SK-N-SH (cell line): ENCODE results near the gene ATP5PD. TPM values are rescaled to one million over a fixed set of nuclear protein-coding genes. Genes with fewer than 3 reads are reported as not detected.

ENCODE experiments used
- CTCF ChIA-PET: fragments of 300-600, 350-600 bp; formaldehyde crosslinking; extraction: SDS; loops from one replicate; lab custom pipeline; 2021; lab: Yijun Ruan, JAX
- POLR2A ChIA-PET: fragments of 350-600 bp; sonication (Branson Sonifier 250); formaldehyde crosslinking; extraction: SDS; loops from one replicate; lab custom pipeline; 2020; ENCODE audit warnings: antibody characterized with exemption, inconsistent platforms; lab: Yijun Ruan, JAX
- DNase-seq: peaks from one replicate; pipeline ENCODE4 v3.0.0; 2012
- H2AFZ ChIP-seq: fragments of 200-600 bp; sonication (generic); 2 replicates; pipeline ENCODE4 v1.8.1; 2016; ENCODE audit warnings: antibody characterized with exemption, mild to moderate bottlenecking, low read depth
- H3F3A ChIP-seq: fragments of 200-600 bp; sonication (generic); replicated peaks from 2 replicates; pipeline ENCODE3; 2016; ENCODE audit warnings: antibody characterized with exemption, mild to moderate bottlenecking; ENCODE audit not compliant: insufficient read depth
- H3K27ac ChIP-seq, 2 experiments: fragments of 200-500 bp in 1 of 2; fragments of 200-600 bp in 1 of 2; sonication (Bioruptor generic) in 1 of 2; sonication (generic), shearing (Covaris generic) in 1 of 2; 2 replicates each; pipeline versions ENCODE4 v1.5.1 to v1.6.1; 2014 to 2016; ENCODE audit warnings: low read depth in 2 of 2, inconsistent platforms in 1 of 2, low read length in 1 of 2, mild to moderate bottlenecking in 1 of 2, mixed read lengths in 1 of 2
- H3K27me3 ChIP-seq: fragments of 200-600 bp; sonication (generic), shearing (Covaris generic); 2 replicates; pipeline ENCODE4 v1.6.1; 2016; ENCODE audit warnings: mixed run types; ENCODE audit not compliant: insufficient read depth
- H3K36me3 ChIP-seq, 2 experiments: fragments of 200-500 bp in 1 of 2; fragments of 200-600 bp in 1 of 2; sonication (Bioruptor generic) in 1 of 2; sonication (generic) in 1 of 2; replicated peaks in 1 of 2; 2 replicates each; pipeline versions ENCODE3 to v1.5.1; 2014 to 2016; ENCODE audit warnings: low read length in 1 of 2, mild to moderate bottlenecking in 1 of 2; ENCODE audit not compliant: insufficient read depth in 2 of 2, control insufficient read depth in 1 of 2
- H3K4me1 ChIP-seq, 2 experiments: fragments of 200-500 bp in 1 of 2; fragments of 200-600 bp in 1 of 2; sonication (Bioruptor generic) in 1 of 2; sonication (generic), shearing (Covaris generic) in 1 of 2; 2 replicates each; pipeline versions ENCODE4 v1.5.1 to v1.6.1; 2014 to 2016; ENCODE audit warnings: low read depth in 1 of 2, low read length in 1 of 2, mixed run types in 1 of 2; ENCODE audit not compliant: insufficient read depth in 2 of 2, control insufficient read depth in 1 of 2
- H3K4me2 ChIP-seq: fragments of 200-600 bp; sonication (generic), shearing (Covaris generic); 2 replicates; pipeline ENCODE4 v1.6.1; 2017; ENCODE audit warnings: mixed run types
- H3K4me3 ChIP-seq, 2 experiments: fragments of 200-500 bp in 1 of 2; fragments of 200-600 bp in 1 of 2; sonication (Bioruptor generic) in 1 of 2; sonication (generic), shearing (Covaris generic) in 1 of 2; 2 replicates each; pipeline versions ENCODE4 v1.5.1 to v1.8.1; 2014 to 2016; ENCODE audit warnings: low read depth in 2 of 2, inconsistent platforms in 1 of 2, low read length in 1 of 2, mild to moderate bottlenecking in 1 of 2, mixed read lengths in 1 of 2, moderate library complexity in 1 of 2
- H3K79me2 ChIP-seq: fragments of 200-600 bp; sonication (generic); 2 replicates; pipeline ENCODE4 v1.8.1; 2017; ENCODE audit warnings: mild to moderate bottlenecking; ENCODE audit not compliant: insufficient read depth
- H3K9ac ChIP-seq: fragments of 200-600 bp; sonication (generic); 2 replicates; pipeline ENCODE4 v1.6.1; 2017; ENCODE audit warnings: mixed run types
- H3K9me2 ChIP-seq: fragments of 200-600 bp; sonication (generic); 2 replicates; pipeline ENCODE4 v1.6.1; 2017; ENCODE audit warnings: mixed run types
- H3K9me3 ChIP-seq: fragments of 200-600 bp; sonication (generic); 2 replicates; pipeline ENCODE4 v1.6.1; 2017; ENCODE audit warnings: mixed run types, mild to moderate bottlenecking, moderate library complexity
- H4K20me1 ChIP-seq: fragments of 200-600 bp; sonication (generic); 2 replicates; pipeline ENCODE4 v1.6.1; 2017; ENCODE audit warnings: mild to moderate bottlenecking, mixed run types; ENCODE audit not compliant: insufficient read depth
- CHD2 ChIP-seq: fragments of 150-350 bp; IDR thresholded peaks from 2 replicates; pipeline ENCODE4 v1.6.1; 2018; ENCODE audit warnings: low read length; ENCODE audit not compliant: partially characterized antibody
- FOSL2 ChIP-seq: IDR thresholded peaks from 2 replicates; pipeline ENCODE4 v1.4.0; 2012; ENCODE audit warnings: low read depth, mild to moderate bottlenecking, moderate library complexity, borderline replicate concordance
- RAD21 ChIP-seq: IDR thresholded peaks from 2 replicates; pipeline ENCODE4 v1.6.1; 2012; ENCODE audit warnings: mild to moderate bottlenecking, low read length
- TEAD4 ChIP-seq: IDR thresholded peaks from 2 replicates; pipeline ENCODE4 v1.4.0; 2012; ENCODE audit warnings: mild to moderate bottlenecking, borderline replicate concordance; ENCODE audit not compliant: insufficient read depth
- WGBS: methylation state at CpG from one replicate; pipeline ENCODE4 v1.1.6; 2017; ENCODE audit warnings: low lambda C conversion rate; 5-methylcytosine and 5-hydroxymethylcytosine counted together
- polyA plus RNA-seq, 3 experiments: library from polyadenylated mRNA; depleted of rRNA; stranded (reverse); fragments of >200 nt; gene quantifications; 2 replicates each; pipeline ENCODE4 v1.2.3, GENCODE V29; 2012
- TF ChIP-seq, protein P1 (sequence below): fragments of 200-600 bp; sonication (generic); IDR thresholded peaks from 2 replicates; pipeline ENCODE4 v1.6.1; 2017; ENCODE audit warnings: antibody characterized with exemption, mild to moderate bottlenecking, moderate library complexity
- TF ChIP-seq, protein P2 (sequence below): IDR thresholded peaks from 2 replicates; pipeline ENCODE4 v1.4.0; 2012; ENCODE audit warnings: low read depth, borderline replicate concordance

Gene ATP5PD
- polyA plus RNA-seq, 1 of the 3 experiments (the other 2 are of a cell fraction) = 354 TPM

DNA sequence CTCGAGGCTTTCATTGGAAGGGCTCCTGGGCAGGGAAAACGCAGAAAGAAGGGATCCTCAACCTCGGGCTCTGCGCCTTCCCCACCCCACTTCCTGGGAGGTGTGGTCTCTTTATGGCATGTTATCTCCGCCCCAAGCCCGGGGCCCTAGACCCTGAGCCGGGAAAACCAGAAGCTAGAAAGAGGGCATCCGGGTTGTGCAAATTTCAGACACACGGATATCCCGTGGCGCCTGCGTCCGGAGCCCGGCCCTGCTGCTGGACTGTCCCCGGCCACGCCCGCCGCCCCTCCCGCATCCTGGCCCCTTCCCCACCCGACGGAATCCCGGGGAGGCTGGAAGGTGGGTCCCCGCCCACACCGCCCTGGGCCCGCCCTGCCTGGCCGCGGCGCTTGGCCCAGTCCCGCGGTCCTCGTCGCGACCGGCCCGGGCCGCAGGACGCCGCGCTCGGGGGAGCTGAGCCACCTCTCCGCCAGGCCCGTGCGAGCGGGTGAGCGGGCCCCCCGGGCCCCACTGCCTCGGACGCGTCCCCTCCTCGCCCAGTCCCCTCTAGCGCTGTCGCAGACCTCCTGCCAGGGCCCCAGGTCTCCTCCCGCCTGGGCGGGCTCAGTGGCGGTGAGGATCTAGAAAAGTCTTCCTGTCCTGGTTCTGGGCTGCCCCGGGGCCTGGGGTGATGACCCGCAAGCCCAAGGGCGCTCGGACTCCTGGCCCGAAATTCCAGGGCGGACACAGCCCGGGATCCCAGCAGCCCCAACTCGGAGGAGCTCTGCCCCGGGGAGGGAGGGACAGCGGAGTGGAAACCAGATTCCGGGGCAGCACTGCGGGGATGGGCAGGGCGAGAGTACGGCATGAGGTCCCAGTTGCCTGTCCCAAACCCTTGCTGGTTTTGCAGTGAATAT lies 41.0 kb upstream of the ATP5PD start, which contains the start of gene SLC16A5 (continued):
- TF ChIP-seq, protein P1, sequence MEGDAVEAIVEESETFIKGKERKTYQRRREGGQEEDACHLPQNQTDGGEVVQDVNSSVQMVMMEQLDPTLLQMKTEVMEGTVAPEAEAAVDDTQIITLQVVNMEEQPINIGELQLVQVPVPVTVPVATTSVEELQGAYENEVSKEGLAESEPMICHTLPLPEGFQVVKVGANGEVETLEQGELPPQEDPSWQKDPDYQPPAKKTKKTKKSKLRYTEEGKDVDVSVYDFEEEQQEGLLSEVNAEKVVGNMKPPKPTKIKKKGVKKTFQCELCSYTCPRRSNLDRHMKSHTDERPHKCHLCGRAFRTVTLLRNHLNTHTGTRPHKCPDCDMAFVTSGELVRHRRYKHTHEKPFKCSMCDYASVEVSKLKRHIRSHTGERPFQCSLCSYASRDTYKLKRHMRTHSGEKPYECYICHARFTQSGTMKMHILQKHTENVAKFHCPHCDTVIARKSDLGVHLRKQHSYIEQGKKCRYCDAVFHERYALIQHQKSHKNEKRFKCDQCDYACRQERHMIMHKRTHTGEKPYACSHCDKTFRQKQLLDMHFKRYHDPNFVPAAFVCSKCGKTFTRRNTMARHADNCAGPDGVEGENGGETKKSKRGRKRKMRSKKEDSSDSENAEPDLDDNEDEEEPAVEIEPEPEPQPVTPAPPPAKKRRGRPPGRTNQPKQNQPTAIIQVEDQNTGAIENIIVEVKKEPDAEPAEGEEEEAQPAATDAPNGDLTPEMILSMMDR = no peak

DNA sequence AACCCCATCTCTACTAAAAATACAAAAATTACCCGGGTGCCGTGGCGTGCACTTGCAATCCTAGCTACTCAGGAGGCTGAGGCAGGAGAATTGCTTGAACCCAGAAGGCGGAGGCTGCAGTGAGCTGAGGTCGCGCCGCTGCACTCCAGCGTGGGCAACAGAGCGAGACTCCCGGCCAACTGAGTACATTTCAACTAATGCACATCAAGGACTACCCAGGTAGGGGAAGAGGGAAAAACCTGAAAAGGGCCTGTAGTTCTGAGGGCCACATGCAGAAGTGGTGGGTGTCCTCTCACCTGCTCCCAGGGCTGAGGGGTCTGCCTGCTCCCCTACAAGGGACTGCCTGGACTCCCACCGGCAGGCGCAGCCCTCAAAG lies 40.4 kb upstream of the ATP5PD start:
- WGBS = 91% methylated on average over 12 of the region's 12 CpGs
- no peak overlapping the region for H3K9ac ChIP-seq
- DNase-seq = no peak
- H3F3A ChIP-seq = peaks cover under 1% of the 10 kb centered on the region
- H2AFZ ChIP-seq = no peak overlapping the region
- no peaks in the 10 kb centered on the region for H4K20me1 ChIP-seq
- H3K4me3 ChIP-seq = no peak overlapping the region
- CTCF ChIA-PET = interaction anchor here (0.6 to 2.8 kb wide), 4 partner anchors 17 to 44 kb away, joined by 3 to 11 read pairs (median 4); partner anchors contain the start of gene NT5C
- POLR2A ChIA-PET = no interaction called here
- H3K36me3 ChIP-seq = no peaks in the 10 kb centered on the region
- no peak overlapping the region for H3K27ac ChIP-seq
- H3K79me2 ChIP-seq = no peaks in the 10 kb centered on the region
- H3K4me2 ChIP-seq = no peak overlapping the region
- TF ChIP-seq TEAD4 (no peak), RAD21 (no peak), FOSL2 (no peak), CHD2 (no peak)
- TF ChIP-seq, protein P1 = no peak
- TF ChIP-seq, protein P2, sequence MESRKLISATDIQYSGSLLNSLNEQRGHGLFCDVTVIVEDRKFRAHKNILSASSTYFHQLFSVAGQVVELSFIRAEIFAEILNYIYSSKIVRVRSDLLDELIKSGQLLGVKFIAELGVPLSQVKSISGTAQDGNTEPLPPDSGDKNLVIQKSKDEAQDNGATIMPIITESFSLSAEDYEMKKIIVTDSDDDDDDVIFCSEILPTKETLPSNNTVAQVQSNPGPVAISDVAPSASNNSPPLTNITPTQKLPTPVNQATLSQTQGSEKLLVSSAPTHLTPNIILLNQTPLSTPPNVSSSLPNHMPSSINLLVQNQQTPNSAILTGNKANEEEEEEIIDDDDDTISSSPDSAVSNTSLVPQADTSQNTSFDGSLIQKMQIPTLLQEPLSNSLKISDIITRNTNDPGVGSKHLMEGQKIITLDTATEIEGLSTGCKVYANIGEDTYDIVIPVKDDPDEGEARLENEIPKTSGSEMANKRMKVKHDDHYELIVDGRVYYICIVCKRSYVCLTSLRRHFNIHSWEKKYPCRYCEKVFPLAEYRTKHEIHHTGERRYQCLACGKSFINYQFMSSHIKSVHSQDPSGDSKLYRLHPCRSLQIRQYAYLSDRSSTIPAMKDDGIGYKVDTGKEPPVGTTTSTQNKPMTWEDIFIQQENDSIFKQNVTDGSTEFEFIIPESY = no peak
- H3K27me3 ChIP-seq = no peaks in the 10 kb centered on the region
- H3K9me3 ChIP-seq = no peaks in the 10 kb centered on the region
- H3K4me1 ChIP-seq = peaks cover 0 to 10% of the 10 kb centered on the region in 2 experiments; a peak in 1 of 4 replicates
- H3K9me2 ChIP-seq = no peaks in the 10 kb centered on the region
